Keratinocyte (primary cell): ENCODE data around the gene ADRM1.

Source experiments
- CTCF ChIP-seq, 3 experiments: IDR thresholded peaks in 1 of 3; conservative IDR thresholded peaks in 1 of 3; optimal IDR thresholded peaks in 1 of 3; 2 replicates in 2 of 3; 3 replicates in 1 of 3; pipeline versions ENCODE3 to v1.5.1; 2011; ENCODE audit warnings: low read length in 3 of 3, mild to moderate bottlenecking in 3 of 3, moderate library complexity in 2 of 3, control low read depth in 1 of 3, inconsistent platforms in 1 of 3; ENCODE audit not compliant: insufficient read depth in 2 of 3; ENCODE audit errors: extremely low read depth in 1 of 3
- EZH2 ChIP-seq: IDR thresholded peaks from one replicate; pipeline ENCODE4 v1.6.1; 2012; ENCODE audit warnings: inconsistent platforms, mild to moderate bottlenecking, low read length, moderate library complexity

- peak; percentile 79 to 91 (median 80) for TF ChIP-seq CTCF (optimal IDR thresholded peaks at IDR 0.05 in 1 of 3, IDR thresholded peaks at IDR 0.05 in 1 of 3, conservative IDR thresholded peaks at IDR 0.05 in 1 of 3; ENCODE audit: extremely low read depth in 1 of 3, insufficient read depth in 2 of 3, low read length in 3 of 3)
- TF ChIP-seq EZH2 = no peak
Measured at GRCh38 chr20:62301773-62302340, 940 bp upstream of the ADRM1 start.
